Activated CD8-positive, alpha-beta memory T cell treated with anti-CD3 and anti-CD28 coated beads, Interleukin-2, amount 50 U/mL, for 4 hours (primary cell): ENCODE measurements around the gene CEP152.

ENCODE experiments used
- DNase-seq: peaks from one replicate; pipeline ENCODE4 v3.0.0-alpha.2; 2020

The CEP152 gene

GRCh38 chr15:48695827-48696573, 114.9 kb downstream of the CEP152 start:
- DNase-seq: no peak

DNA sequence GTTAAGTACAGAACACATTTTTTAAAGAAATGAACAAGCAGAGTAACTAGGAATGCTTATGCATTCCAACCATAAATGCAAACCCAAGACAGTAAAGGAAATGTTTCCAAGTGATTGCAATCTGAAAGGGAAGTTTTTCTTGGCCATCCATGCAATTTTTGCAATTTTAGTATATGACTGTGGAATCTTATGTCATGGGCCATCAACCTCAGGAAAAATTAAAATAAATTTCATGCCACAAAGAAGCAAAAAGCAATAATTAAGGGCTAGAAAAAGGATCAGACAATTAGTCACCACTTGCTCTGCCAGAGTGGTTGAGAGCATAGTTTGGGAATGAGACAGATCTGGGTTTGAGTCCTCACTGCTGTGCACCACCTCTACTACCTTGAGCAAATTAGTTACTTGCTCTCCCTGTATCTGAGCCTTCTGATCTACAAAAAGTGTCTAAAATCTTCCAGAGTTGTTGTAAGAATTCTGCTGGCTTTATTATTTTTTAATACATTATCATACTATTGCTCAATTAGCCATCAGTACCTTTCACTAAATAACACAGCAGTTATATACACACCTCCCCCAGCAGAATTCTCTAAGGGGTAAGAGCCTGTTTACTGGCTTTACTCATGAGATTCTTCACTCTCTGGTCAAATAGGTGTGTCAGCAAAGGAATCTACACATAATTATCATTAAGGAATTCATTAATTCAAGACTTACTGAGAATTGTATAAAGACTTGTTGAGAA, 115.6 kb downstream of the CEP152 start:
- no peak for DNase-seq

DNA sequence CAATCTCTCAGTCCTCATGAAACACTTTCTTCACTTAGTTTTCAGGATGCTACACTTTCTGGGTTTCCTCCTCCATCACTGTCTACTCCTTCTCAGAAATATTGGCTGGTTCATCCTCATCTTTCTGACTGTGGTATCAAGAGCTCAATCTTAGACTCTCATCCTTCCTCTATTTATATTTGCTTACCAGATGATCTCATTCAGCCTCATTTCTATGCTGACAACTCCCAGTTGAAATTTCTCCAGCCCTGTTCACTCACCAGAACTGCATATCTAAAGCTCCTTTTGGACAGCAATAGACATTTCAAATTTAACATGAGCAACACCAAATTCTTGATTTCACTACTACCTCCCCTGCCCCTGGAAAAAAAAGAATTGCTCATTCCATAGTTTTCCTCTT, 117.4 kb downstream of the CEP152 start:
- no peak for DNase-seq

DNA sequence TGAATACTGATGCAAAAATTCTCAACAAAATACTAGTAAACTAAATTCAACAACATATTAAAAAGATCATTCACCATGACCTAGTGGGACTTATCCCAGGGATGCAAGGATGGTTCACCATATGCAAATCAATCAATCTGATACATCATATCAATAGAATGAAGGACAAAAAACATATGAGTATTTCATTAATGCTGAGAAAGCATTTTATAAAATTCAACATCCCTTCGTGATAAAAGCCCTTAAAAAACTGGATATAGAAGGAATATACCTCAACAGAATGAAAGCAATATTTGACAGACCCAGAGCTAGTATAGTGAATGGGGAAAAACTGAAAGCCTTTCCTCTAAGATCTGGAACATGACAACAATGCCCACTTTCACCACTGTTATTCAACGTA, 122.4 kb downstream of the CEP152 start:
- DNase-seq: no peak
